ENCODE measurements around the gene SFI1.
"Not testable (repeated sequence)": the region's sequence is repeated elsewhere in the genome, so short reads cannot be mapped to it uniquely, and the experiment has no call there.

The SFI1 gene, protein sequence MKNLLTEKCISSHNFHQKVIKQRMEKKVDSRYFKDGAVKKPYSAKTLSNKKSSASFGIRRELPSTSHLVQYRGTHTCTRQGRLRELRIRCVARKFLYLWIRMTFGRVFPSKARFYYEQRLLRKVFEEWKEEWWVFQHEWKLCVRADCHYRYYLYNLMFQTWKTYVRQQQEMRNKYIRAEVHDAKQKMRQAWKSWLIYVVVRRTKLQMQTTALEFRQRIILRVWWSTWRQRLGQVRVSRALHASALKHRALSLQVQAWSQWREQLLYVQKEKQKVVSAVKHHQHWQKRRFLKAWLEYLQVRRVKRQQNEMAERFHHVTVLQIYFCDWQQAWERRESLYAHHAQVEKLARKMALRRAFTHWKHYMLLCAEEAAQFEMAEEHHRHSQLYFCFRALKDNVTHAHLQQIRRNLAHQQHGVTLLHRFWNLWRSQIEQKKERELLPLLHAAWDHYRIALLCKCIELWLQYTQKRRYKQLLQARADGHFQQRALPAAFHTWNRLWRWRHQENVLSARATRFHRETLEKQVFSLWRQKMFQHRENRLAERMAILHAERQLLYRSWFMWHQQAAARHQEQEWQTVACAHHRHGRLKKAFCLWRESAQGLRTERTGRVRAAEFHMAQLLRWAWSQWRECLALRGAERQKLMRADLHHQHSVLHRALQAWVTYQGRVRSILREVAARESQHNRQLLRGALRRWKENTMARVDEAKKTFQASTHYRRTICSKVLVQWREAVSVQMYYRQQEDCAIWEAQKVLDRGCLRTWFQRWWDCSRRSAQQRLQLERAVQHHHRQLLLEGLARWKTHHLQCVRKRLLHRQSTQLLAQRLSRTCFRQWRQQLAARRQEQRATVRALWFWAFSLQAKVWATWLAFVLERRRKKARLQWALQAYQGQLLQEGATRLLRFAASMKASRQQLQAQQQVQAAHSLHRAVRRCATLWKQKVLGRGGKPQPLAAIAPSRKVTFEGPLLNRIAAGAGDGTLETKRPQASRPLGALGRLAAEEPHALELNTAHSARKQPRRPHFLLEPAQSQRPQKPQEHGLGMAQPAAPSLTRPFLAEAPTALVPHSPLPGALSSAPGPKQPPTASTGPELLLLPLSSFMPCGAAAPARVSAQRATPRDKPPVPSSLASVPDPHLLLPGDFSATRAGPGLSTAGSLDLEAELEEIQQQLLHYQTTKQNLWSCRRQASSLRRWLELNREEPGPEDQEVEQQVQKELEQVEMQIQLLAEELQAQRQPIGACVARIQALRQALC

DNA sequence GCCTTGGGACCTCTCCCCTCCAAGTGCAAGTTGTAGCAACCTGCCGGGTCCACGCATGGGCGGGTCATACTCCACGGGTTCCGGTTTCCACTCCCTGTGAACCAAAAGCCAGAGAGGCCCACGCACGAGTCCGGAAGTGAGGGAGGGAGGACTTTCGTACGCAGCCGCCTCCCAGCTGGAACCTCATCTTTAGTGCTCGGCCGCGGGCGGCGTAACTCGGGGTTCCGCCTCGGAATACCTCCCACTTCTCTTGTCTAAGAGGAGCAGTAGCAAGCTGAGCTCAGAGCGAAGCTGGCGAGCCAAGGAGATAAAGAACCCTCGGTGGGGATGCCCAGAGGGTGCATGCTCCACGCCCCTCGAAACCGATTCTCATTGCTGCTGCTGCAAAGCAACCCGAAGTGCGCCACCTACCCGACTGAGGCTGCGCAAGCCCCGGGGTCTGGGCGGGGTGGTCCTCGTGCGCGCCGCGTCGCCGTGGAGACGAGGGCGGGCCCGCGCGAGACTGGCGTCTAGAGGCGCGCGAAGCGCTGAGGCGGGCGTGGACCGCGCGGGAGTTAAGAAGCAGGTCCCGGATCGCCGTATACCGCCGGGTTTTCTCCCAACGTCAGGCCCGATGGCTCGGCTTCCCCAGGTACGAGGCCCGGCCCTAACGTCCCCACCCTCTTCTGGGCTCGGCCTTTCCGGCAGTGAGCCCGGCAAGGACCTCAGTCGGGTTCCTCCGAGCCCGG is at the start of gene SFI1:
Gene SFI1 (plus strand): TSS at position 530 of the 728 bp plus-strand sequence. CDS start 11,749 bp downstream, outside the sequence.
- DNase-seq: peak; percentile 97

DNA sequence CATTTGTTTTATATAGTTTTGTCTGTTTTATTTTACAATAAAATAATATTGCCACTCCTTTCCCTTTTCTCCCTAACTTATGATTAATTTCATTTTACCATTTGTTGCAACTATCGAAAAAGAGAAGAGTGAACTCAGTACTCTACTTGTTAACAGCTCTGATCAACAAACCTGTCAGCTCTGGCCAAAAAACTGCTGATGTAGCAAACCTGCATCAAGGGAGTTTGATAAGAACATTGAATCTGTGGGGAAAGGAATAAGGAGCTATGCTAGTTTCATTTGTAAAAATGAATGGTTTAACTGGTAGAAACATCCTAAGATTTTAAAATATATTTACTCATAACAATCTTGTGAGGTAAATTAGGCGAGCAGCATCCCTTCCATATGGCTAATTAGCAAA is 49.6 kb upstream of the SFI1 start:
- no peak for DNase-seq

DNA sequence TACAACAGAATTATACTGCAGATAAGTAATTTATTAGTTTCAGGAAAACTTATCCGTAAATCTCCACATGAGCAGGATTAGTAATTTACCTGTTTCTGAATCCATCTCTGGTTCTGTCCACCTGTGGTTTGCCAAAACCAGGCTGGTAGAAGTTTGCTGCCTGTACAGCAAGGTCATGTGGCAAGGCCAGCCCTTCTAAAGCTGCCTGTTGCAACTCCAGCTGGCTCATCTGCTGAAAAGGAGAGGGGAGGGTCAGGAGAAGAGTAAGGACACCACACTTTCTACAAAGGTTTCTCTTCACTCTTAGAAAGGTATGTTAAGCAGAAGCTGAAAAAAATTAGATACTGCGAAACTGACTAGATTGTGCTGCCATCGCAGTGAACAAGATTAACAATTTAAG is 49.0 kb upstream of the SFI1 start:
- DNase-seq: no peak

DNA sequence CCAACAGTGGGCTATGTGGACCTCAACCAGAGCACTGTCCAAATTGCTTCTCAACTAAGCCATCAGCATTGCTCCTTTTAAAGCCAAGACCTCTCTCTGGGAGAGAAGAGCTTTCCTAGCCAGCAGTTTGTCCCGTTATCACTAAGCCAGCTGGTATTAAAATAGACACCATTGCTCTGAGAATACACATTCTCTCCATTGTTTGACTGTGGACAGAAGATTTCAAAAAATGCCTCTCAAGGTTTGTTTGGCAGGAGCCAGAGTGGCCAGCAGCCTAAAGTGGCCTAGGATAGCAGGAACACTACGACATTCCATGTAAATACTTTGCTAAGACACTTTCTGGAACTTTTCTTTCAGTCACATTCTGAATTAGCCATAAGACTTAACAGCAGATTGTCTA is 48.0 kb upstream of the SFI1 start:
- no peak for DNase-seq

DNA sequence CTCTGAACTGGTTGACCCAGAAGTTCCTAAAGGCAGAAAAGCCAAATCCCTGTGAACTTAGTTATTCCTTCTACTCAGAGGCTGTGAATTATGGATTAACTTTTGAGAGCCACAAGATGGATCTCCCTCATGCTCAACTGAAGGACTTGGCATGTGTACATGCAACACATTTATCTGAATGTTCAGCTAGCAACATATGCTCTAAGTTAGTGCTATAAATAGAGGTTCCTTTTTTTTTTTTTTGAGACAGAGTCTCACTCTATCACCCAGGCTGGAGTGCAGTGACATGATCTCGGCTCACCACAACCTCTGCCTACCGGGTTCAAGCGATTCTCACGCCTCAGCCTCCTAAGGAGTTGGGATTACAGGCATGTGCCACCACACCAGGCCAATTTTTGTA is 46.8 kb upstream of the SFI1 start:
- no peak for DNase-seq

DNA sequence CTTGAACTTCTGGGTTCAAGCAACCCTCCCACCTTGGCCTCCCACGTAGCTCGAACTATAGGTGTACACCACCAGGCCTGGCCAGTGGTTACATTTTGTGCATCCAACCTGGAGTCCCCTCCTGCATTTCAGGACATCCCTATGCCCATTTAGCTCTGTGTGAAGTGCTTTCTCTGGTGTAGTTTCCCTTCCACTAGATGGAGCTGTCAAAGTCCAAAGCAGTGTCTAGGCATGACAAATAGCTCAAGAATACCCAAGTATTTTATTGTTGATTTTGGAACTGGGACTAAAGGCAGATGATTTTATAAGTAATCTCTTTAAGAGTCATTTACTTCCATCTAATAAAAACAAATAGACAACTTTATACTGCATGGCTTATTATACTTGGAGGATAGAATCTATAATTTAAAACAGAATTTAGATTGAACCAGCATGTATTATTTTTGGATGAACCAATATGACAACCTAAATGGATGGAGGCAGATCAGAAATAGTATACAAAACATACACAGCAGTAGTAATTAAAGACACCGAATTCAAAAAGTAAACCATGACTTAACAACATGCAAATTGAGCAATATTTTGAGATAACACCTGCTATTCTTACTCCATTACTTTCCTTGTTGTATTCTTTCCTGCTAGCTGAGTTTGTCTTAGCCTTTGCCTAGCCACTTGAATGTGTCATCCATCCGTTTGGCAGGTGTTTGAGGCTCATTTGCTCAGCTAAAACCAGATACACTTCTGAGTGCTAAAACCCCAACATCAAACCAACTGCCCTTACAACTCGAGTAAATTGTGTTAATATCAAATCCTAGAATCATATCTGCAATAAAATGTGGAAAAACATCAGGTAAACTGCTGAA is 44.4 kb upstream of the SFI1 start:
- peak; percentile 25 for DNase-seq

DNA sequence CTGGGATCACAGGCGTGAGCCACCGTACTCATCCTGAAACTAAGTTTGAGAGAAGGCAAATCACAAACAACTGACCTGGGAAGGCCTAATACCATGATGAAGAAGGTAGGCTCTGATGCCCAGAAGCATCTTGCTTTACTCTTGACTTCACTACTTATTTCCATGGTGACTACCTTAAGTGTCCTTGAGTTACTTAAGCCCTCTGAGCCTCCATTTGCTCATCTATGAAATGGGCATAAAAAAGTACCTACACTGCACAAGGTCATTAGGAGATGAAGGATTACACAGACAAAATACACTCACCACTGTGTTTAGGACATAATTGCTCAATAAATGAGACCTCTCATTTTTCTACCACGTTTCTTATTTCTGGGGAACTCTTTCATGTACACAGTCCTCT is 34.6 kb upstream of the SFI1 start:
- DNase-seq: no peak

DNA sequence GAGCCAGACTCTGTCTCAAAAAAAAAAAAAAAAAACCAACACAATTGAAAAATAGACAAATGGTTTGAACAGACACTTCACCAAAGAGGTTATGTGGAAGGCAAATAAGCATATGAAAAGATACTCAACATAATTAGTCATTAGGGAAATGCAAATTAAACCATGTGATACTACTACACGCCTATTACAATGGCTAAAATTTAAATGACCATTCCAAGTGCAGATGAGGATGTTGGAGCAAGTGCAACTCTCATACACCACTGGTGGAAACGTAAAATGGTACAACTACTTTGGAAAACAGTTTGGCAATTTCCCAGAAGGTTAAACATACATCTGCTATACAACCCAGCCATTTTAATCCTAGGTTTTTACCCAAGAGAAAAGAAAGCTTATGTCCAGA is 31.0 kb upstream of the SFI1 start:
- DNase-seq: no peak

DNA sequence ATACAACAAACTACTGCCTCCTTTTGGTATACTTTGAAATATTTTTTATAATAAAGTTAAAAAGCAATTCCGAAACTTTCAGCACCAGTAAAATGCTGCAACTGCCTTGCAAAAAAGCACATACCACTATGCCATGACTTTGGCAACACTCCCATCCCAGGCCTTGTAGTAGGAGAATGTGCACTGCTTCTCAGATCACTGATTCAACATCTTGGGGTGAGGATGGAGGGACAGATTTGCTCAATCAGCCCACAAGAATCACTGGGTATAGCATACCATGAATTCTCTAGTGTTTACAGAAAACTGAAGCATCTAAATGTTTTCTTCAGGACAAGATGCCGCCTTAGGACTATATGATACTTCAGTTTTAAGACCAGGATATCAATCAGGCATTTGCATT is 21.6 kb upstream of the SFI1 start:
- no peak for DNase-seq

DNA sequence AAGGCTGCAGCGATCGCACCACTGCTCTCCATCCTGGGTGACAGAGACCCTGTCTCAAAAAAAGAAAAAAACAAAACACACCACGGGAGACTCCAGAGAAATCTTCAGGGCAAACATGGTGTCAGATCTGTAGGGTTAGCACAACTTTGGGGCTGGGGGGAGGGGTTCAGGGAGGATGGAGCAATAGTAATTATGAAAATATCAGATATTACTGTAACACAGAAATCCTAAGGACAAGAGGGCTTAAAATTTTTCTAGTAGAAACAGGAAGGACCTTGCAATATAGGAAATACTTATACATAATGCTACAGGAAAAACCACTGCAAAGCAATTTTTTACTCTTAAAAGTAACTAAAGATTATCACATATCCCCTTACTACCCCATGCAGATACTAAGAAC is 20.5 kb upstream of the SFI1 start:
- DNase-seq: no peak

DNA sequence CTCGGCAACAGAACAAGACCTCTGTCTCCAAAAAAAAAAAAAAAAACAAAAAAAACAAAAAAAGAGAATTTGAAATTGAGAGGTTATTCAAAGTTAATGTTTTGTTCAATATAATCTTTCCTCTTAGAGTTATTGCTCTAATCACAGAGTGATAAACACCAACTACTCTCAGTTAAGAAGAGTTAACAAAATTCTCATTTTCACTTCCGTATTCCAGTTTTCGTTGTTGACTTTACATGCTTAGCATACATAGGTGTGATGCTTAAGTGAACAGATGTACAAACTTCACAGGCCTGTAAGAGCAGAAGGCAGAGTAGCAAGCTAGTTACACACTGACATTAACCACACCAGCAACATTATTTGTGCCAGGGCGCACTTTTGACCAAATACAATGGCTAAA is 19.0 kb upstream of the SFI1 start:
- DNase-seq: no peak

DNA sequence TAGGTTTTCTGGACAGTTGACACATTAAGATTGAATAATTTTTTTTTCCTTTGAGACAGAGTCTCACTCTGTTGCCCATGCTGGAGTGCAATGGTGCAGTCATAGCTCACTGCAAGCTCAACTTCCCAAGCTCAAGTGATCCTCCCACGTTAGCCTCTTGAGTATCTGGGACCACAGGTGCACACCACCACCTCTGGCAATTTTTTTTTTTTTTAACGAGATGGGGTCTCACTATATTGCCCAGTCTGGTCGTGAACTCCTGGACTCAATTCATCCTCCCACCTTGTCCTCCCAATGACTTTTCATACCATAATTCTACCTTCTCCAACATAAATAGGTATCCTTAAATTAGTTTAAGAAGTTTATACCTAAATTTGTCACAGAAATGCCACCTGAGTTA is 15.2 kb upstream of the SFI1 start:
- no peak for DNase-seq

DNA sequence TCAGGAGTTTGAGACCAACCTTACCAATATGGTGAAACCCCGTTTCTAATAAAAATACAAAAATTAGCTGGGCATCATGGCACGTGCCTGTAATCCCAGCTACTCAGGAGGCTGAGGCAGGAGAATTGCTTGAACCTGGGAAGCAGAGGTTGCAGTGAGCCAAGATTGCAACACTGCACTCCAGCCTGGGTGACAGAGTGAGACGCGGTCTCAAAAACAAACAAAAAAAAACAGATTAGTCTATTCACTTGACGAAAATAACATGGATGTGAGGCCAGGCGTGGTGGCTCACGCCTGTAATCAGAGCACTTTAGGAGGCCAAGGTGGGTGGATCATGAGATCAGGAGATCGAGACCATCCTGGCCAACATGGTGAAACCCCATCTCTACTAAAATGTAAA is 13.9 kb upstream of the SFI1 start:
- DNase-seq: not testable (repeated sequence)

DNA sequence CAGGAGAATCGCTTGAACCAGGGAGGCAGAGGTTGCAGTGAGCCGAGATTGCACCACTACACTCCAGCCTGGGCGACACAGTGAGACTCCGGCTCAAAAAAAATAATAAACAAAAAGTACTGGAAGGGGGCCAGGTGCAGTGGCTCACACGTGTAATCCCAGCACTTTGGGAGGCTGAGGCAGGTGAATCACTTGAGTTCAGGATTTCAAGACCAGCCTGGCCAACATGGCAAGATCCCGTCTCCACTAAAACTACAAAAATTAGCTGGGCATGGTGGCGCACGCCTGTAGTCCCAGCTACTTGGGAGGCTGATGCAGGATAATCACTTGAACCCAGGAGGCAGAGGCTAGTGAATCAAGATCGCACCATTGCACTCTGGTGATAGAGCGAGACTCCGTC is 10.0 kb upstream of the SFI1 start:
- DNase-seq: not testable (repeated sequence)

DNA sequence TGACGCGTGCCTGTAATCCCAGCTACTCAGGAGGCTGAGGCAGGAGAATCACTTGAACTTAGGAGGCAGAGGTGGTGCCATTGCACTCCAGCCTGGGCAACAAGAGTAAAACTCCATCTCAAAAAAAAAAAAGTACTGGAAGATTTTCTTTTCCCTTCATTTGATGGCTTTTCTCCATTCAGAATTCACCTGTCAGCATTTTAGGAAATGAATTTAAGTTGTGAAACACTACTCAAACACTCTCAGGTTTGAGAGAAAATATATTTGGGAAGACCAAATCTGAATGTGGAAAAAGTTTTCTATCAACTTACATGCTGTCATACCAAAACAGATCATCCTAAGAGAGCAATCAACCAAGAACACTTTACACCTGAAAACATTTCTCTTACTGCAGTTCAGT is 9.4 kb upstream of the SFI1 start:
- no peak for DNase-seq

DNA sequence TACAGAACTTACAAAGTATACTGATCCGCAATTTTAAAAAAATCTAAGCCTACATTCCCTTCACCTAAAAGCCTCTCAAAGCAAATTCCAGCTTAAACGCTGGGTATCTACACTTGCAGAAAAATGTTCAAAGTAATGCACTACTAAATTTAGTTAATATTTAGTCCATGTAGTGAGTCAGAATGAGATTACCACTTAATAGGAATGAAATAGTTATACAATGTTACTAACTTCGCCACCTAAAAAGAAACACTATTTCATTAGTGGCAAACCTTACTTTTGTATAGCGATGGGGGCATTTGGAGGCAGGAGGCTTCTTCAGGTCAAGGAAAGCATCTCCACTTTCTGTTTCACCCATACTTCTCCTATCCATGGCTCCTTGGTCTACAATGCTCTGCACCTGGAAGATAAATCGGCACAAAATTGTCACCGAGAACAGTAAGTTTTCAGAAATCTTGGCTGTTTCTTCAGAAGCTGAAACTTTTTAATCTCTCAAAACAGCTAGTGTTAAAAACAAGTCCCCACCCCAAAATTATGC is 7.9 kb upstream of the SFI1 start:
- DNase-seq: peak; percentile 19

DNA sequence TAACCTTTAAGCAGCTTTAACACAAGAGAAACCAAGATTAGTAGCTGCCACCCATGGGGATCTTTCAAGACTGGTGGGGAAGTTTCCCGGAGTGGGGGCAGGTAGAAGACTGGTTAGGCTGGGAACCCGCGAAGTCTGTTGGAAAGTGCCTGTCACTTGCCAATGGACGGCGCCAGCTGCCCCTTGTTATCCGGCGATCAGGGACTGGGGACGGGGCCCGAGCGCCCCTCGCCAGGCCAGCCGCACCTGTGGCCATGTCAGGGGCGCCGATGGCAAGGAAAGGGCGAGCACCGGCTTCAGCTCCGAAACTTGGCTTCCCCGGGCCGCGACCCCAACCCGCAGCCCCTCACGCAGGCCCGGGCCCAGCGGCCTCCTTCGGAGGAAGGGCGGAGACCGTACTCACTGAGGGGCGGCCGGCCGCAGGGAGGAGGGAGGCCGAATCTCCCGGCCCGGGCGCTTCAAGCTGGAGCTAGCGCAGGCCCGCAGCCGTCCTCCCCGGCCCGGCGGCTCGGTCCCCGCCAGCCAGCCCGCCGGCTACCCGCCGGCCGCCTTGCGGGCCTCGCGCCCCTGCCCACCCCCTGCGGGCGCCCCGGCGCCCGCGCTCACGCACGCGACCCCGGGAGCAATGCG is 7.2 kb upstream of the SFI1 start:
- peak; percentile 43 for DNase-seq

DNA sequence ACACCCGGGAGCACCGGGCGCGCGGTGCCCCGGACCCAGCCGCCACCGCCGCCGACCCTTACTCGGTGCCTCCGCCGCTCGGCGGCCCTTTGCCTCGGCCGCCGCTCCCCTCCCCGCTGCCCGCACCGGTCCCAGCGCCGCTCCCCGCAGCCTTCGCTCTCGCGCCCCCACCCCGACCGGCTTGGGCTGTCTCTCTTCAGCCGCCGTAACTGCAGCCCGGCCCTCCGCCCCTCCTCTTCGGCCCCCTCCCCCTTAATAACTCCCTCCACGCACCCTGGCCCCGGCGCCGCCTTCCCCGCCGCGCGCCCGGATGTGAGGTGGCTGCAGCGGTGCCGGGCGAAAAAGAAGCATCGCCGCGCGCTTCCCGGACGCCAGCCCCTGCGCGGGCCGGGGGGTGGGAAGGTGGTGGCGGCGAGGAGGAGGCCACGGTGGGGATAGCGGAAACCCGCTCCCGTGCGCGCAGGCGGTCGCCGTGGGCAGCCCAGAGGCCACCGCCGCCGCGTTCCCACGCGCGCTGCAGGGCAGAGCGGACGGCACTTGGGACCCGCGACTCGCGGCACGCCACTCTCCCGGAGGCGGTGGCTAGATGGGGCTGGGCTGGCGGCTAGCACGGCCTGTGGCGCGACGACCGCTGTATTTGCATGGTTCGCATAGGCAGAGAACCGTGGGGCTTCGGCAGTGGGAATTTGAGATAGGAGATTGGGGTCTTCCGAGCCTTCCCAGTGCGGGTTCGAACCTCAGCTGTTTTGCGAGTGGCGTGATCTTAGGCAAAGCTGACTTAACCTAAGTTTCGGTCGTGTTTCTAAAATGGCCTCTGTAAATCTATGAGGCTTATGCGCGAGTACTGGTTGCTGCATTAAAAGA is 6.5 kb upstream of the SFI1 start, which contains the start of gene EIF4ENIF1:
Gene EIF4ENIF1 (minus strand): TSS at position 211 of the 864 bp plus-strand sequence. CDS start 1,124 bp downstream, outside the sequence.
- peak; percentile 91 for DNase-seq

DNA sequence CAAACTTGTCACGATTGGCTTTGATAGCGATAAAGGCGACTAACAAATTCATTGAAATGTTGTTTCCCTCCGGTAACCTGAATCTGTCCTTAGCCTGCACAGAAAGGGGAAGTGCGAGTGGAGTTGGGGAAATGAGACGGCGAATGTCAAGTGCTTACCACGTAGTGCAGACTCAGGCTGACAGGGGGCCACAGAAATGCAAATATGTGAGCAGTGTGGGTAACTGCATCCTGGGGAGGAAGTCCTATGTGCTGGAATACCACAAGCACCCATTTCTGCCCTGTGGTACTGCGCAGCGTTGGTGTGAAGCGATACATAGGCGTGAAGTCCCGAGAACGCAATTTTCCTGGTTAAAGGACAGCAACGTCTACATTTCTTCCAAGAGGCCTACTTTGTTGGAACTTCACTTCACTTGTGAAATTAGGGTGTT is 5.8 kb upstream of the SFI1 start:
- DNase-seq: peak; percentile 96
